Activated CD4-positive, alpha-beta T cell treated with anti-CD3 and anti-CD28 coated beads for 36 hours (primary cell): ENCODE results near the gene TRRAP. TPM values are rescaled to one million over a fixed set of nuclear protein-coding genes. Genes with fewer than 3 reads are reported as not detected.

Experiments
- ATAC-seq: fragments of 200-7000 bp; cut with Tn5 transposase; one replicate; pipeline ENCODE4 v1.10.0; 2021; ENCODE audit warnings: mild to moderate bottlenecking, moderate library complexity
- CTCF ChIA-PET: fragments of 350-600 bp; sonication (Branson Sonifier 250); formaldehyde crosslinking; loops from one replicate; lab custom pipeline; 2021; ENCODE audit warnings: antibody characterized with exemption; lab: Charles Lee
- POLR2A ChIA-PET: fragments of 350-600 bp; sonication (Branson Sonifier 250); formaldehyde crosslinking; loops from one replicate; lab custom pipeline; 2021; ENCODE audit warnings: antibody characterized with exemption, inconsistent platforms; lab: Charles Lee
- DNase-seq: peaks from one replicate; pipeline ENCODE4 v3.0.0-alpha.2; 2020
- H3K27ac Mint-ChIP-seq: one replicate; pipeline ENCODE4 v1.8.0; 2021; ENCODE audit warnings: mixed read lengths
- H3K27me3 Mint-ChIP-seq: one replicate; pipeline ENCODE4 v1.8.0; 2021; ENCODE audit warnings: mixed read lengths
- H3K36me3 Mint-ChIP-seq: one replicate; pipeline ENCODE4 v1.8.0; 2021; ENCODE audit warnings: low read depth, mixed read lengths
- H3K4me1 Mint-ChIP-seq: one replicate; pipeline ENCODE4 v1.8.0; 2021; ENCODE audit warnings: mixed read lengths
- H3K4me3 Mint-ChIP-seq: one replicate; pipeline ENCODE4 v1.8.0; 2021; ENCODE audit warnings: mild to moderate bottlenecking, moderate library complexity, mixed read lengths
- H3K9me3 Mint-ChIP-seq: one replicate; pipeline ENCODE4 v1.8.0; 2021; ENCODE audit warnings: low read depth, mixed read lengths
- intact Hi-C, 2 experiments: fragments of 100-400 bp; cut with DNase I in 1 of 2; cut with micrococcal nuclease in 1 of 2; formaldehyde crosslinking; loops; one replicate each; pipeline versions ENCODE4 v1.14.2 to v1.15.1; 2022 to 2024; cut with DNase I, micrococcal nuclease
- total RNA-seq, 2 experiments: library from RNA; stranded (reverse); gene quantifications; one replicate each; pipeline ENCODE4 v1.2.3, GENCODE V29; 2021

TRRAP gene
- 10 to 100 TPM; 51.7 to 54.0 TPM for total RNA-seq

- Mint-ChIP-seq H3K27ac (peak within 1 kb of the TSS; percentile 96), H3K27me3 (no peaks in the 10 kb centered on the region), H3K9me3 (no peaks in the 10 kb centered on the region), H3K4me1 (peaks cover 30% of the 10 kb centered on the region), H3K4me3 (peak within 1 kb of the TSS; percentile 91), H3K36me3 (peaks cover 22% of the 10 kb centered on the region)
- ChIA-PET POLR2A (no interaction called here), CTCF (interaction anchor here (0.6 to 1.9 kb wide), 11 partner anchors 9 to 628 kb away, joined by 3 to 9 read pairs (median 3); partner anchors contain the start of genes ARPC1A and TMEM130)
- intact Hi-C loops, result loop anchor here in 1 of 2 experiments (1.0 to 5.0 kb wide), 9 partner anchors 8 to 1006 kb away; partner anchors contain the start of genes ARPC1A, ARPC1B, ASNS and BRI3
- ATAC-seq (peak; percentile 67), DNase-seq (peak; percentile 88)
Observed at GRCh38 chr7:98878365-98879197, at the start of gene TRRAP. TRRAP (plus strand) TSS chr7:98878532; CDS start chr7:98881151, 2,619 bp downstream.

- peaks cover 5% of the 10 kb centered on the region for H3K27me3 Mint-ChIP-seq
- H3K27ac Mint-ChIP-seq, result no peak overlapping the region
- no peaks in the 10 kb centered on the region for H3K36me3 Mint-ChIP-seq
- no peak overlapping the region for H3K4me3 Mint-ChIP-seq
- intact Hi-C loops, result no loop called here
- ChIA-PET POLR2A (no interaction called here), CTCF (interaction anchor here (0.6 to 4.1 kb wide), 10 partner anchors 10 to 397 kb away, joined by 3 to 36 read pairs (median 3); partner anchors contain the start of gene TRRAP)
- DNase-seq (no peak), ATAC-seq (no peak)
- no peaks in the 10 kb centered on the region for H3K9me3 Mint-ChIP-seq
- H3K4me1 Mint-ChIP-seq, result no peaks in the 10 kb centered on the region
Observed at GRCh38 chr7:98830972-98831548, 47.3 kb upstream of the TRRAP start.

GRCh38 chr7:98831641-98832221 is 46.6 kb upstream of the TRRAP start:
- ATAC-seq (no peak), DNase-seq (peak; percentile 76)
- intact Hi-C loops, result no loop called here
- ChIA-PET CTCF (interaction anchor here (0.6 to 4.1 kb wide), 13 partner anchors 9 to 398 kb away, joined by 3 to 36 read pairs (median 3); partner anchors contain the start of gene TRRAP), POLR2A (no interaction called here)
- Mint-ChIP-seq H3K27me3 (peaks cover 5% of the 10 kb centered on the region), H3K4me1 (no peaks in the 10 kb centered on the region), H3K9me3 (no peaks in the 10 kb centered on the region), H3K4me3 (no peak overlapping the region), H3K36me3 (no peaks in the 10 kb centered on the region), H3K27ac (no peak overlapping the region)

- H3K4me1 Mint-ChIP-seq, result no peaks in the 10 kb centered on the region
- no peak overlapping the region for H3K4me3 Mint-ChIP-seq
- DNase-seq (no peak), ATAC-seq (no peak)
- ChIA-PET CTCF (interaction anchor here (0.6 to 4.1 kb wide), 8 partner anchors 8 to 410 kb away, joined by 3 to 36 read pairs (median 4); no protein-coding TSS in a partner anchor), POLR2A (no interaction called here)
- H3K27me3 Mint-ChIP-seq, result peaks cover 9% of the 10 kb centered on the region
- no peaks in the 10 kb centered on the region for H3K9me3 Mint-ChIP-seq
- intact Hi-C loops, result no loop called here
- H3K27ac Mint-ChIP-seq, result no peak overlapping the region
- H3K36me3 Mint-ChIP-seq, result no peaks in the 10 kb centered on the region
Observed at GRCh38 chr7:98833022-98833421, 45.3 kb upstream of the TRRAP start.

GRCh38 chr7:98834949-98835348 is 43.4 kb upstream of the TRRAP start:
- Mint-ChIP-seq H3K27ac (no peak overlapping the region), H3K36me3 (no peaks in the 10 kb centered on the region), H3K27me3 (peaks cover 11% of the 10 kb centered on the region), H3K4me1 (no peaks in the 10 kb centered on the region), H3K9me3 (no peaks in the 10 kb centered on the region), H3K4me3 (no peak overlapping the region)
- ChIA-PET POLR2A (interaction anchor here (0.7 kb wide), 1 partner anchor 354 kb away, joined by 3 read pairs; no protein-coding TSS in a partner anchor), CTCF (interaction anchor here (0.7 to 1.0 kb wide), 4 partner anchors 10 to 103 kb away, joined by 3 to 4 read pairs (median 3); no protein-coding TSS in a partner anchor)
- DNase-seq (no peak), ATAC-seq (no peak)
- intact Hi-C loops, result no loop called here

GRCh38 chr7:98836811-98837629 is 41.3 kb upstream of the TRRAP start:
- Mint-ChIP-seq H3K36me3 (no peaks in the 10 kb centered on the region), H3K27ac (no peak overlapping the region), H3K4me3 (no peak overlapping the region), H3K4me1 (no peaks in the 10 kb centered on the region), H3K27me3 (peaks cover 12% of the 10 kb centered on the region), H3K9me3 (no peaks in the 10 kb centered on the region)
- CTCF ChIA-PET, result interaction anchor here (0.8 to 1.9 kb wide), 5 partner anchors 9 to 416 kb away, joined by 3 to 12 read pairs (median 4); no protein-coding TSS in a partner anchor
- ATAC-seq, result no peak
- POLR2A ChIA-PET, result no interaction called here
- DNase-seq, result peak; percentile 66
- intact Hi-C loops, result loop anchor here in 1 of 2 experiments (1.0 kb wide), 1 partner anchor 404 kb away; no protein-coding TSS in a partner anchor

GRCh38 chr7:98837630-98837972 is 40.7 kb upstream of the TRRAP start:
- DNase-seq, result no peak
- no peak for ATAC-seq
- intact Hi-C loops, result loop anchor here in 1 of 2 experiments (1.0 kb wide), 1 partner anchor 404 kb away; no protein-coding TSS in a partner anchor
- Mint-ChIP-seq H3K27me3 (peaks cover 12% of the 10 kb centered on the region), H3K4me1 (no peaks in the 10 kb centered on the region), H3K4me3 (no peak overlapping the region), H3K27ac (no peak overlapping the region), H3K9me3 (no peaks in the 10 kb centered on the region), H3K36me3 (no peaks in the 10 kb centered on the region)
- POLR2A ChIA-PET, result no interaction called here
- CTCF ChIA-PET, result interaction anchor here (0.7 kb wide), 1 partner anchor 181 kb away, joined by 4 read pairs; no protein-coding TSS in a partner anchor

- intact Hi-C loops, result loop anchor here (5.0 kb wide), 1 partner anchor 93 kb away; no protein-coding TSS in a partner anchor
Observed at GRCh38 chr7:98840096-98840495, 38.2 kb upstream of the TRRAP start.

GRCh38 chr7:98840722-98841121 is 37.6 kb upstream of the TRRAP start:
- peaks cover 10% of the 10 kb centered on the region for H3K27me3 Mint-ChIP-seq
- ATAC-seq (no peak), DNase-seq (no peak)
- ChIA-PET CTCF (interaction anchor here (0.6 to 2.5 kb wide), 15 partner anchors 9 to 527 kb away, joined by 3 to 36 read pairs (median 5); partner anchors contain the start of gene TRRAP), POLR2A (interaction anchor here (0.7 kb wide), 1 partner anchor 106 kb away, joined by 3 read pairs; no protein-coding TSS in a partner anchor)
- H3K27ac Mint-ChIP-seq, result no peak overlapping the region
- no peaks in the 10 kb centered on the region for H3K9me3 Mint-ChIP-seq
- H3K4me3 Mint-ChIP-seq, result no peak overlapping the region
- no peaks in the 10 kb centered on the region for H3K4me1 Mint-ChIP-seq
- H3K36me3 Mint-ChIP-seq, result no peaks in the 10 kb centered on the region
- intact Hi-C loops, result loop anchor here (1.0 to 5.0 kb wide), 5 partner anchors 93 to 819 kb away; no protein-coding TSS in a partner anchor

More at GRCh38 chr7:98840096-98840495, 38.2 kb upstream of the TRRAP start:
- Mint-ChIP-seq H3K4me3 (no peak overlapping the region), H3K27me3 (peaks cover 10% of the 10 kb centered on the region), H3K9me3 (no peaks in the 10 kb centered on the region), H3K27ac (no peak overlapping the region), H3K36me3 (no peaks in the 10 kb centered on the region), H3K4me1 (no peaks in the 10 kb centered on the region)
- DNase-seq (no peak), ATAC-seq (no peak)
- ChIA-PET POLR2A (no interaction called here), CTCF (interaction anchor here (0.6 to 2.5 kb wide), 9 partner anchors 8 to 419 kb away, joined by 3 to 36 read pairs (median 5); partner anchors contain the start of gene TRRAP)
